DOHH2 (cell line): ENCODE measurements around the gene SCYGR3.

Experiments
- H3F3A ChIP-seq: fragments of 200-600 bp; sonication (generic), shearing (Covaris generic); 2 replicates; pipeline ENCODE4 v1.6.0; 2016; ENCODE audit warnings: antibody characterized with exemption, mild to moderate bottlenecking; ENCODE audit not compliant: control insufficient read depth, insufficient read depth
- H3K27ac ChIP-seq: fragments of 200-600 bp; sonication (generic); 2 replicates; pipeline ENCODE4 v1.5.1; 2014; ENCODE audit warnings: low read depth, mild to moderate bottlenecking, low read length, moderate library complexity
- H3K27me3 ChIP-seq: fragments of 200-600 bp; sonication (generic); 2 replicates; pipeline ENCODE4 v1.6.1; 2014; ENCODE audit warnings: mild to moderate bottlenecking, low read length, mixed read lengths; ENCODE audit not compliant: control insufficient read depth
- H3K36me3 ChIP-seq: fragments of 200-600 bp; sonication (generic); 2 replicates; pipeline ENCODE4 v1.6.1; 2014; ENCODE audit warnings: mild to moderate bottlenecking, low read length, moderate library complexity, mixed read lengths; ENCODE audit not compliant: control insufficient read depth
- H3K4me1 ChIP-seq: fragments of 200-600 bp; sonication (generic); 2 replicates; pipeline ENCODE4 v1.6.1; 2014; ENCODE audit warnings: mild to moderate bottlenecking, low read length, mixed read lengths; ENCODE audit not compliant: control insufficient read depth
- H3K4me2 ChIP-seq: fragments of 200-600 bp; sonication (generic); 2 replicates; pipeline ENCODE4 v1.6.0; 2014; ENCODE audit warnings: mild to moderate bottlenecking, low read length, moderate library complexity
- H3K4me3 ChIP-seq: fragments of 200-600 bp; sonication (generic); 2 replicates; pipeline ENCODE4 v1.5.1; 2014; ENCODE audit warnings: mild to moderate bottlenecking, low read length, mixed read lengths
- H3K79me2 ChIP-seq: fragments of 200-600 bp; sonication (generic); 2 replicates; pipeline ENCODE4 v1.6.1; 2014; ENCODE audit warnings: mild to moderate bottlenecking, low read length, mixed read lengths; ENCODE audit not compliant: control insufficient read depth
- H3K9me2 ChIP-seq: fragments of 200-600 bp; sonication (generic); replicated peaks from 2 replicates; pipeline ENCODE4 v1.6.1; 2014; ENCODE audit warnings: mild to moderate bottlenecking, low read length, mixed read lengths; ENCODE audit not compliant: control insufficient read depth
- H3K9me3 ChIP-seq: fragments of 200-600 bp; sonication (generic); 2 replicates; pipeline ENCODE4 v1.6.1; 2014; ENCODE audit warnings: antibody characterized with exemption, low read length, mixed read lengths; ENCODE audit not compliant: control insufficient read depth, insufficient read depth
- H4K20me1 ChIP-seq: fragments of 200-600 bp; sonication (generic); 2 replicates; pipeline ENCODE4 v1.6.0; 2014; ENCODE audit warnings: low read depth, mild to moderate bottlenecking, antibody characterized with exemption, low read length, moderate library complexity; ENCODE audit not compliant: control insufficient read depth, insufficient read depth
- EZH2phosphoT487 ChIP-seq: fragments of 200-600 bp; sonication (generic); IDR thresholded peaks from 2 replicates; pipeline ENCODE4 v1.6.1; 2017; ENCODE audit warnings: borderline replicate concordance, mild to moderate bottlenecking, antibody characterized with exemption, low read length, moderate library complexity, mixed read lengths
- TF ChIP-seq, protein P1 (sequence below): fragments of 200-600 bp; sonication (generic); IDR thresholded peaks from one replicate; pipeline ENCODE4 v1.5.1; 2014; ENCODE audit warnings: antibody characterized with exemption, mild to moderate bottlenecking, low read depth, low read length; ENCODE audit not compliant: poor library complexity, severe bottlenecking

The SCYGR3 gene

DNA sequence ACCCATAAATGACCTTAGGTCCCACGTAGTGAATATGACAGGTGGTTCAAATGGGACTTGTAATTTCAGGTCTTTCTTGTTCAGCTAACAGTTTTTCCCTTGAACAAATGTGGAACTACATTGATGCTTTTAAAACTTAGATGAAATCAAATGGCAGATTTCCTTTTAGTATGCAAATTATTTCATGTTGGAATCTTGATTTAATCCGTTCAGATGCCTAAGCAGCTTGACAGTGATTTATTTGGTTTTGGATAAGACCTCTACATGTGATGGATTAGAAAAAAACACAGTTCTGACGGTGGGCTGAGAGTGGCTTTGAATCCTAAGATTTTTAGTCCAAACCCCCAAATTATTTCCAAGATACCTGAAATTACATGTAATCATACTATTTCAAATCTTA is 19.6 kb upstream of the SCYGR3 start:
- no peaks in the 10 kb centered on the region for H3K4me1 ChIP-seq
- no peaks in the 10 kb centered on the region for H3K9me3 ChIP-seq
- no peak overlapping the region for H3K4me2 ChIP-seq
- H3K79me2 ChIP-seq = no peaks in the 10 kb centered on the region
- H4K20me1 ChIP-seq = no peaks in the 10 kb centered on the region
- no peaks in the 10 kb centered on the region for H3K36me3 ChIP-seq
- H3K27ac ChIP-seq = no peak overlapping the region
- H3K27me3 ChIP-seq = peaks cover 13% of the 10 kb centered on the region
- TF ChIP-seq, protein P1, sequence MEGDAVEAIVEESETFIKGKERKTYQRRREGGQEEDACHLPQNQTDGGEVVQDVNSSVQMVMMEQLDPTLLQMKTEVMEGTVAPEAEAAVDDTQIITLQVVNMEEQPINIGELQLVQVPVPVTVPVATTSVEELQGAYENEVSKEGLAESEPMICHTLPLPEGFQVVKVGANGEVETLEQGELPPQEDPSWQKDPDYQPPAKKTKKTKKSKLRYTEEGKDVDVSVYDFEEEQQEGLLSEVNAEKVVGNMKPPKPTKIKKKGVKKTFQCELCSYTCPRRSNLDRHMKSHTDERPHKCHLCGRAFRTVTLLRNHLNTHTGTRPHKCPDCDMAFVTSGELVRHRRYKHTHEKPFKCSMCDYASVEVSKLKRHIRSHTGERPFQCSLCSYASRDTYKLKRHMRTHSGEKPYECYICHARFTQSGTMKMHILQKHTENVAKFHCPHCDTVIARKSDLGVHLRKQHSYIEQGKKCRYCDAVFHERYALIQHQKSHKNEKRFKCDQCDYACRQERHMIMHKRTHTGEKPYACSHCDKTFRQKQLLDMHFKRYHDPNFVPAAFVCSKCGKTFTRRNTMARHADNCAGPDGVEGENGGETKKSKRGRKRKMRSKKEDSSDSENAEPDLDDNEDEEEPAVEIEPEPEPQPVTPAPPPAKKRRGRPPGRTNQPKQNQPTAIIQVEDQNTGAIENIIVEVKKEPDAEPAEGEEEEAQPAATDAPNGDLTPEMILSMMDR = no peak
- TF ChIP-seq EZH2phosphoT487 = no peak
- no peaks in the 10 kb centered on the region for H3F3A ChIP-seq
- H3K9me2 ChIP-seq = no peaks in the 10 kb centered on the region
- no peak overlapping the region for H3K4me3 ChIP-seq

DNA sequence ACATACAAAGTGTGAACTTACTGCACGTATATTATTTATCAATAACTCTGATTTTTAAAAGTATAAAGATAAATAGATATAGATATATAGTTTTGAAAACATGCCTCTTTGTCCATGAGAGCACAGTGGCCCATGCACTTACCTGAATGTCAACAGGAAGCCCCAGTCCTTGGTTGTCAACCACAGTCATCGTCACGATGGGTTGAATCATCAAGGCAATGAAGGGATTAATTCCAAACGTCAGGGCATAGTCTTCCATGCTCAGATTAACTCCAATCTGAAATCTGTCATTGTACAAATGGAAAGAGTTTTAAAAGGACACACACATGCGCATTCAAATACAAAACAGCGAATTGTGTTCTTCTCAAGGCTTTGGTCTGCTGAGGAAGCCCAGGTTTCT is 18.2 kb upstream of the SCYGR3 start:
- Histone ChIP-seq H3K4me2 (no peak overlapping the region), H3F3A (no peaks in the 10 kb centered on the region), H3K9me3 (no peaks in the 10 kb centered on the region), H3K27ac (no peak overlapping the region), H3K4me3 (no peak overlapping the region), H4K20me1 (no peaks in the 10 kb centered on the region), H3K9me2 (no peaks in the 10 kb centered on the region), H3K36me3 (no peaks in the 10 kb centered on the region), H3K27me3 (peaks cover 13% of the 10 kb centered on the region), H3K79me2 (no peaks in the 10 kb centered on the region), H3K4me1 (no peaks in the 10 kb centered on the region)
- TF ChIP-seq, protein P1 = no peak
- TF ChIP-seq EZH2phosphoT487 = no peak

DNA sequence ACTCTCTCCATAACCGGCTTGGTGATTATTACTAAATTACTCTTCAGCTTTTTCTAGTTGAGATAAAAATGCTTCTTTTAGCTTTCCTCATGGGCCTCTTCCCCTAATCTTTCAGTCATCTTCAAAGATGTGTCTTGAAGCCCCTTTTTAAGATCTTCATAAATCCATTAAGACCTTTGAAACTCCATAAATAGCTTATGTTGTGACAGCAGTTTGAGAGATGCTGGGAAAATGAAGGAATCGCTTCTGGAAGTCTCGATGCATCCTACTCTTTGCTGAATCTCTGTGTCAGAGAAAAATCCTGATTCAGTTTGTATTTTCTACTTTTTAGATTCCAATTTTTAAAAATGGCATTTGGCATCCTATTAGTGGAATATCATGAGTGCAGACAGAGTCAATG is 15.7 kb upstream of the SCYGR3 start:
- no peak overlapping the region for H3K4me2 ChIP-seq
- H3F3A ChIP-seq = no peaks in the 10 kb centered on the region
- no peaks in the 10 kb centered on the region for H3K36me3 ChIP-seq
- H3K9me2 ChIP-seq = no peaks in the 10 kb centered on the region
- H3K4me3 ChIP-seq = no peak overlapping the region
- no peaks in the 10 kb centered on the region for H4K20me1 ChIP-seq
- no peaks in the 10 kb centered on the region for H3K9me3 ChIP-seq
- no peaks in the 10 kb centered on the region for H3K79me2 ChIP-seq
- H3K27ac ChIP-seq = no peak overlapping the region
- H3K4me1 ChIP-seq = no peaks in the 10 kb centered on the region
- H3K27me3 ChIP-seq = peaks cover 13% of the 10 kb centered on the region
- TF ChIP-seq, protein P1 = no peak
- TF ChIP-seq EZH2phosphoT487 = no peak

DNA sequence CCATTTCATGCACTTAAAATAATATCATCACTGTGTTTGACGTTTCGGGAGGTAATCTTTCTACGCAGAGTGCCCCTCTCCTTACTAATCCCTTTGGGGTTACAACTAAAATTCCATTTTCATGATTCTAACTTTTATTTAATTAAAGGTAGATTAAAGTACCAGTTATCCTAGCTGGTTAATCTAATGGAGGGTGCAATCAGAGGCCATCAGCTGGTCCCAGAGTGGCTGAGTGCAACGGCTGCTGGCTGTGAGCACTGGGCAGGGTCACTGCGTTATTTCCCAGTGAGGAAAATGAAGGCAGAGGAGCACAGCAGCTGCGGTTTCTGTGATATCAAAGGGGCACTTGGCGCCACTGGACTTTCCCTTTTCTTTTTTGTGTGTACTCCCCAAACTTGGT is 14.8 kb upstream of the SCYGR3 start:
- peaks cover 13% of the 10 kb centered on the region for H3K27me3 ChIP-seq
- H4K20me1 ChIP-seq = no peaks in the 10 kb centered on the region
- H3K79me2 ChIP-seq = no peaks in the 10 kb centered on the region
- no peak overlapping the region for H3K4me2 ChIP-seq
- no peaks in the 10 kb centered on the region for H3K9me2 ChIP-seq
- no peaks in the 10 kb centered on the region for H3K36me3 ChIP-seq
- H3K4me1 ChIP-seq = no peaks in the 10 kb centered on the region
- no peaks in the 10 kb centered on the region for H3K9me3 ChIP-seq
- no peak overlapping the region for H3K27ac ChIP-seq
- TF ChIP-seq EZH2phosphoT487 = no peak
- TF ChIP-seq, protein P1 = no peak
- no peak overlapping the region for H3K4me3 ChIP-seq
- H3F3A ChIP-seq = no peaks in the 10 kb centered on the region
